ENCODE measurements around the gene PHLDB1.

GRCh38 chr11:118697346-118697745, 89.9 kb downstream of the PHLDB1 start:
- TF ChIP-seq POLR2AphosphoS5 (IDR thresholded peaks at IDR 0.05; ENCODE audit: low read depth, low read length), result no peak
- no peak for TF ChIP-seq TAF1 (IDR thresholded peaks at IDR 0.05; ENCODE audit: low read depth, low read length)

All from GM12891 (cell line).